Aorta (tissue), 4 donors: ENCODE data around the gene NPVF. TPM values are rescaled to one million over a fixed set of nuclear protein-coding genes. Genes with fewer than 3 reads are reported as not detected.

Experiments
- polyA plus RNA-seq, 2 donors: library from polyadenylated mRNA; stranded (reverse); fragments of 200-250 nt; gene quantifications; one replicate each; pipeline ENCODE4 v1.2.3, GENCODE V29; 2013
- total RNA-seq, 2 donors: library from RNA; stranded (reverse); fragmentation: NEBNext Ultra II Directional; extraction: Animal tissue kit (Norgen Biotek cat#: 25700); gene quantifications; one replicate each; pipeline ENCODE4 v1.2.1, GENCODE V29; 2021
- donor health status: healthy with polysubstance abuse.
- donor health status: Bipolar disorder and iron deficiency.
- donor health status: DM: no; HTN: no; CAD: no.
- donor health status: DM: yes; HTN: yes; CAD: no.

NPVF gene
- total and polyA plus RNA-seq, 4 donors = not detected

Other genes starting within 250 kb of the NPVF start
- gene OSBPL3, start 248.3 kb downstream of the NPVF start, total RNA-seq = 10 to 100 TPM in 1 of 2 donors, 1 to 10 TPM in 1; 8.3 to 15.6 TPM
- gene OSBPL3, start 248.3 kb downstream of the NPVF start, polyA plus RNA-seq = 1 to 10 TPM in 1 of 2 donors, under 1 TPM in 1; 0.41 to 2.9 TPM
- gene CYCS, start 103.2 kb downstream of the NPVF start, total RNA-seq = 10 to 100 TPM; 36.3 to 63.8 TPM
- 100 to 1,000 TPM in 1 of 2 donors, 10 to 100 TPM in 1; 29.0 to 107 TPM for gene CYCS, start 103.2 kb downstream of the NPVF start, polyA plus RNA-seq